GM12875 (cell line): ENCODE measurements around the gene THSD4.
"Not testable (repeated sequence)": the region's sequence is repeated elsewhere in the genome, so short reads cannot be mapped to it uniquely, and the experiment has no call there.

Experiments used
- H3K4me3 ChIP-seq: one replicate; pipeline ENCODE4 v1.5.1; 2011; ENCODE audit warnings: low read depth, low read length, control low read depth
- TF ChIP-seq, protein P1 (sequence below): IDR thresholded peaks from 2 replicates; pipeline ENCODE4 v1.5.1; 2011; ENCODE audit warnings: low read depth, mild to moderate bottlenecking, control low read depth, inconsistent platforms, low read length, moderate library complexity, borderline replicate concordance; ENCODE audit not compliant: insufficient read depth

THSD4 gene

DNA sequence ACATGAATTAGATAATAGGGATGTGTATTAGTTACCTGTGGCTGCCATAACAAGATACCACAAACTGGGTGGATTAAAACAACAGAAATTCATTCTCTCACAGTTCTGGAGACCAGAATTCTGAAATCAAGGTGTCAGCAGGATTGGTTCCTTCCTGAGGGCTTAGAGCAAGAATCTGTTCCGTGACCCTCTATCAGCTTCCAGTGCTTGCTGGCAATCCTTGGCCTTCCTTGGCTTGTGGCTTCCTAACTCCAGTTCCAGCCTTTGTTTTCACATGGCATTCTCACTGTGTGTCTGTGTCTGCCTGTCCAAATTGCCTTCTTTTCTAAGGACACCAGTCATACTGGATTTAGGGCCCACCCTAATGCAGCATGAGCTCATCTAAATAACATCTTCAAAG, 600.6 kb downstream of the THSD4 start:
- TF ChIP-seq, protein P1, sequence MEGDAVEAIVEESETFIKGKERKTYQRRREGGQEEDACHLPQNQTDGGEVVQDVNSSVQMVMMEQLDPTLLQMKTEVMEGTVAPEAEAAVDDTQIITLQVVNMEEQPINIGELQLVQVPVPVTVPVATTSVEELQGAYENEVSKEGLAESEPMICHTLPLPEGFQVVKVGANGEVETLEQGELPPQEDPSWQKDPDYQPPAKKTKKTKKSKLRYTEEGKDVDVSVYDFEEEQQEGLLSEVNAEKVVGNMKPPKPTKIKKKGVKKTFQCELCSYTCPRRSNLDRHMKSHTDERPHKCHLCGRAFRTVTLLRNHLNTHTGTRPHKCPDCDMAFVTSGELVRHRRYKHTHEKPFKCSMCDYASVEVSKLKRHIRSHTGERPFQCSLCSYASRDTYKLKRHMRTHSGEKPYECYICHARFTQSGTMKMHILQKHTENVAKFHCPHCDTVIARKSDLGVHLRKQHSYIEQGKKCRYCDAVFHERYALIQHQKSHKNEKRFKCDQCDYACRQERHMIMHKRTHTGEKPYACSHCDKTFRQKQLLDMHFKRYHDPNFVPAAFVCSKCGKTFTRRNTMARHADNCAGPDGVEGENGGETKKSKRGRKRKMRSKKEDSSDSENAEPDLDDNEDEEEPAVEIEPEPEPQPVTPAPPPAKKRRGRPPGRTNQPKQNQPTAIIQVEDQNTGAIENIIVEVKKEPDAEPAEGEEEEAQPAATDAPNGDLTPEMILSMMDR = no peak
- no peak overlapping the region for H3K4me3 ChIP-seq

DNA sequence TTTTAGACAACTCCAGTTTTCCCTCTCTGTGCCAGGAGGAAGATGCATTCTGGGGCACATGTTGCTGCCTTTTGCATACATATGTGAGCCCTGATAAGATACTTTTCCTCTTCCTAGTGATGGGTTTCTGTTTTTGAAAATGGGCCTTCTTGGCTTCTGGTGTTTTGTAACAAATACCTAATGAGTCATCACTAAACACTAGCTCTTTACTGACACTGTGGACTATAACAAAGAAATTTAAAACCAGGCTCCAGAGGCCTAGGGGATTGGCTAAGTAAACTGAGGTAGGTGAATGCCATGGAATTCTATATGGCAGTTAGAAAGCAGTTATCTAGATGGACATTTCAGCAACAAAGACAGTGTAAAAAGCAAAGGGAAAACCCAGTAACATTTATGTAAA, 601.7 kb downstream of the THSD4 start:
- H3K4me3 ChIP-seq = no peak overlapping the region
- TF ChIP-seq, protein P1 = no peak

DNA sequence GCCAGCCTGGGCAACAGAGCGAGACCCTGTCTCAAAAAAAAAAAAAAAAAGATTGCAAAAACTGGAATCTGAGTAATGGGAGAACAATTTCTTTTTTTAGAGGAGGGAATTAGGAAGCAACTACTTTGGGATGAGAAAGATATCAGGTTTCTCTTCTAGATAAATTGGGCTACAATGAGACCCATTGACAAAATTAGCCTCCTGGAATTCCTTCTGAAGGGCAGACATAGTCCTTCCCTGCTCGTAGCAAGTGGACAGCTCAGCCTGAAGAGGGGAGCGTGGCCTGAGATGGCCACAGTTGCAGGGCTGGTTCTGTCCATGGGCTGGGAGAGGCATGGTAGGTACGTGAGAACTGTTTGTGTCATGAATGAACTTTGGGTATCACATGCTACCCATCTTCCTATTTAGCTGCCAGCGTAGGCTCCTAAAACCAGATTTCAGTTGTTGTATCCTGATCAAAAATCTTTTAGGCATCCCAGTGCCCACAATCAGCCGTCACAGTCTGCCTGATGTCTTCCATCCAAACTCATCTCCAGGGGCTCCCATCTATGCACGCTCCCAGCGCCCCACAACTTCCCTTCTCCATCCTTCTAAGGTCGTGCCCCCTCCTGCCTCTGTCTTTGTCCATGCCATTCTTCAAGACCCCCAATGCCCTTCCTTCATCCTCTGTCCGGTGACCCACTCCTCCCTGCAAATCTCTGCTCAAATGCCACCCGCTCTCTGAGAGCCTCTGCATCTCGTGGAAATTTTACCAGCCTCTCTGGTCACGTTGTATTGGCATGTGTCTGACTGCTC, 603.0 kb downstream of the THSD4 start:
- TF ChIP-seq, protein P1 = no peak
- no peak overlapping the region for H3K4me3 ChIP-seq

DNA sequence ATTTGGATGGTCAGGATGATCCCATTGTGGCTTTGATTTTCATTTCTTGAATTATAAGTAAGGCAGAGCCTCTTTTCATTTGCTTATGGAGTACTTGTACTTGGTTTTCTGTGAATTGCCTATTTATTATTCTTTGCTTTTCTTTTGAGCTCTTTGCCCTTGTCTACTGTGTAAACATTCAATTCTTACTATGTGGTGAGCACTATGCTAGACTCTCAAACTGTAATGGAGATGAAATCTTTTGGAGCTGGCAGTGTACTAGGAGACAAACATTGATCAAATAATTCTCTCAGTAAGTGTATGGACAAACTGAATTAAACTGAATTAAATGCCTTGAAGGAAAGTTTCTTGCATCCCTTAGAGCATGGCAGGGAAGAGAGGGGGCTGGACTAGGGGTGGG, 608.1 kb downstream of the THSD4 start:
- TF ChIP-seq, protein P1 = no peak
- H3K4me3 ChIP-seq = no peak overlapping the region

DNA sequence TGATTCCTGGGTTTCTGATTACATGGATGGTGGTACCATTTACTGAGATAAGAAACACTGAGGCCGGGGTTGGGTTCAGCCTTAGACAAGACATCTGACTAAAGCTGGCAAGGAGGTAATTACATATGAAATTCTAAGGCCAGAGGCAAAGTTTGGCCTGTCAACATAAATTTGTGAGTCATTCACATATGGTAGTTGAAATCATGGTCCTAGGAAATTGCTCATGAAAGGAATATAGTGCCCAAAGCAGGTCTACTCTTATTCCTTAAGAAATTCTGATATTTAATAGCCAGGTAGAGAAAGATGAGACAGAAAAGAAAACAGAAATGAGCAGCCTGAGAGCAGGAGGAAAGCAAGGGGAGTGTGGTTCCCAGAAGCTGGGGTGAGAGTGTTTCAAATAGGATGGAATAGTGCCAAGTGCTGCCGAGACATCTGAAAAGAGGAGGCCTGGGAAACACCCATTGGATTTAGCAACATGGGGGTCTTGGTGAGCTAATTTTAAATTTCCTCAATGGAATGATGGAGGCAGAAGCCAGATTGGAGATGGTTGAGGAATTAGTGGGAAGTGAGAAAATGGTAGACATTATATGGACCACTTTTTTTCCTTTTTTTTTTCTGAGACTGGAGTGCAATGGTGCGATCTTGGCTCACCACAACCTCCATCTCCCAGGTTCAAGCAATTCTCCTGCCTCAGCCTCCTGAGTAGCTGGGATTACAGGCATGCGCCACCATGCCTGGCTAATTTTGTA, 610.1 kb downstream of the THSD4 start:
- not testable (repeated sequence) for H3K4me3 ChIP-seq

DNA sequence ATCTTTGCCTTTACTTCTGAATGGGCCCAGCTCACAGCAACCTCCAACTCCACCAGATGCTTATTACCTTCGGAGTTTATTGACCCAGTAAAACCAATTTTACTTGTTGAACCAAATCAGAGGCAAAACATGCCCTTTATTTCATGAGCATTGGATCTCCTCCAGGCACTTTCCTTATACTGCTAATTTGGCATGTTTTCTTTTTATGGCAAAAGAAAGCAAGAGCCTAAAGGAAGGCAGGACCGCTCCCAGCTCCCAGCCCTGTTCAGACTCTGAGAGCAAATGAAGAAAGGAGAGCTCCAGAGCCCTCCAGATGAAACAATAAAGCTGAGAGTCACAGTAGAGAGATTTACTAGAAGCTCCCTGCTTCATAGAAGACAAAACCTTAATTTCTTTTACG, 613.6 kb downstream of the THSD4 start:
- TF ChIP-seq, protein P1 = no peak
- no peak overlapping the region for H3K4me3 ChIP-seq

DNA sequence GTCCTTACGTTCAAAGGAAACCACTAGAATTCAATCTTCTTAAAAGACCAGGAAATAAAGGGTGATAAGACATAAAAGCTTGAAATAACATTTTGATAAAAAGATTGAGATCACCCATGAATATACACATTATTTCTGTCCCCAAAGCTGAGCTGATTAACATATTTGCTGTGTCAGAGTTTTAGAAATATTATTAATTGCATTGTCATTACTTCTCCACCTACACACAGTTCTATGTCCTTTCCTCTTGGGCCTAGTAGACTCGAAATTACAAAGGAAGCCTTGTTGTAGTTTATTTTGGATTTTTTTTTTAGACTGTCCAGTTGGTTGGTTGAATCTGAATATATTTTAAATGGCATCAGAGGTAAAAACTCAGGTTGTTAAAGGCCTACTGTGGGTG, 614.0 kb downstream of the THSD4 start:
- TF ChIP-seq, protein P1 = no peak
- H3K4me3 ChIP-seq = no peak overlapping the region
